ENCODE results near the gene BRAP.
A peak's percentile ranks its signal among the peaks of the same experiment; 100 is the strongest.

BRAP gene

GRCh38 chr12:111650912-111651311, 34.8 kb downstream of the BRAP start:
- in situ Hi-C loops (cut with HindIII; ENCODE audit: low pct_ligation_motif_present, low sequenced_read_pairs) = no loop called here
- DNase-seq = no peak
- TF ChIP-seq, protein P1, sequence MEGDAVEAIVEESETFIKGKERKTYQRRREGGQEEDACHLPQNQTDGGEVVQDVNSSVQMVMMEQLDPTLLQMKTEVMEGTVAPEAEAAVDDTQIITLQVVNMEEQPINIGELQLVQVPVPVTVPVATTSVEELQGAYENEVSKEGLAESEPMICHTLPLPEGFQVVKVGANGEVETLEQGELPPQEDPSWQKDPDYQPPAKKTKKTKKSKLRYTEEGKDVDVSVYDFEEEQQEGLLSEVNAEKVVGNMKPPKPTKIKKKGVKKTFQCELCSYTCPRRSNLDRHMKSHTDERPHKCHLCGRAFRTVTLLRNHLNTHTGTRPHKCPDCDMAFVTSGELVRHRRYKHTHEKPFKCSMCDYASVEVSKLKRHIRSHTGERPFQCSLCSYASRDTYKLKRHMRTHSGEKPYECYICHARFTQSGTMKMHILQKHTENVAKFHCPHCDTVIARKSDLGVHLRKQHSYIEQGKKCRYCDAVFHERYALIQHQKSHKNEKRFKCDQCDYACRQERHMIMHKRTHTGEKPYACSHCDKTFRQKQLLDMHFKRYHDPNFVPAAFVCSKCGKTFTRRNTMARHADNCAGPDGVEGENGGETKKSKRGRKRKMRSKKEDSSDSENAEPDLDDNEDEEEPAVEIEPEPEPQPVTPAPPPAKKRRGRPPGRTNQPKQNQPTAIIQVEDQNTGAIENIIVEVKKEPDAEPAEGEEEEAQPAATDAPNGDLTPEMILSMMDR (IDR thresholded peaks at IDR 0.05; ENCODE audit: low read depth, low read length, missing control alignments) = no peak
- Histone ChIP-seq H3K27me3 (replicated peaks) (no peaks in the 10 kb centered on the region), H3K27ac (no peak overlapping the region), H3K4me3 (ENCODE audit: low read depth, low read length) (no peak overlapping the region), H3K36me3 (replicated peaks) (peaks cover 60% of the 10 kb centered on the region)

DNA sequence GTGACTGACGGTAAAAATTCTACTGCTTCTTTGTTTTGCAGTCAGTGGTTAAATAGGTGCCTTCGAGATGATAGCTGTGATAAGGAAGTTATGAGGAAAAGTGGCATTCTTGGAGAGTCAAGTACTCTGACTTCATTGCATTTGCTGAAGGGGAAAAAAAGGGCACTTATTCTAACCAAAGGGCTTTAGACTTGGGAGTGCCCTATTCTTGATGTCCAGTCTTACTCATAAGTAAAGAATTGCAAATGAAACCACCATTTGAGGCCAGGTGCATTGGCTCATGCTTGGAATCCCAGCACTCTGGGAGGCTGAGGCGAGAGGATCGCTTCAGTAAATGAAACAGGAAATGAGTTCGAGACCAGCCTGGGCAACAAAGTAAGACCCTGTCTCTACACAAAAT, 40.3 kb downstream of the BRAP start:
- Histone ChIP-seq H3K4me3 (ENCODE audit: low read depth, low read length) (no peak overlapping the region), H3K27me3 (replicated peaks) (no peaks in the 10 kb centered on the region), H3K36me3 (replicated peaks) (peaks cover 55% of the 10 kb centered on the region), H3K27ac (no peak overlapping the region)
- no peak for DNase-seq
- in situ Hi-C loops (cut with HindIII; ENCODE audit: low pct_ligation_motif_present, low sequenced_read_pairs) = no loop called here
- TF ChIP-seq, protein P1 (IDR thresholded peaks at IDR 0.05; ENCODE audit: low read depth, low read length, missing control alignments) = no peak

DNA sequence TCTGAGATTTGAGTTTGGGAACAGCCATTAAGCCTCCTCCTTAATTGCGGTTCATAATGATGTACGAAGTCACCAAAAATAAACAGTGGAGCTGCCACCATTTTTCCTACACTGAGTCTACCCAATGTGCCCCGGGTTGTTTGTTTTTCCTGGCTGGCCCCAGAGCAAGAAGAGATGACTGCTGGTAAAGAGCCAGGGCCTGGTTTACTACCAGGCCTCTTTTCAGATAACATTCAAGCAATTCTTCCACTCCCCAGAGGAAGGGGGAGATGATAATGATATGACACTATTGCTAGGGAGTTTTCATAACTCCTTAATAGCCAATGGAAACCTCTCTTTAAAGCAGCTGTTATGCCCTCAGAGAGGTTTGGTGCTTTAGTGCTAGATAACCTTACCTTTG, 42.3 kb downstream of the BRAP start:
- H3K36me3 ChIP-seq (replicated peaks) = peaks cover 42% of the 10 kb centered on the region
- in situ Hi-C loops (cut with HindIII; ENCODE audit: low pct_ligation_motif_present, low sequenced_read_pairs) = no loop called here
- no peaks in the 10 kb centered on the region for H3K27me3 ChIP-seq (replicated peaks)
- DNase-seq = peak; percentile 46
- H3K4me3 ChIP-seq (ENCODE audit: low read depth, low read length) = no peak overlapping the region
- TF ChIP-seq, protein P1 (IDR thresholded peaks at IDR 0.05; ENCODE audit: low read depth, low read length, missing control alignments) = no peak
- peak overlapping the region; percentile 47 for H3K27ac ChIP-seq

DNA sequence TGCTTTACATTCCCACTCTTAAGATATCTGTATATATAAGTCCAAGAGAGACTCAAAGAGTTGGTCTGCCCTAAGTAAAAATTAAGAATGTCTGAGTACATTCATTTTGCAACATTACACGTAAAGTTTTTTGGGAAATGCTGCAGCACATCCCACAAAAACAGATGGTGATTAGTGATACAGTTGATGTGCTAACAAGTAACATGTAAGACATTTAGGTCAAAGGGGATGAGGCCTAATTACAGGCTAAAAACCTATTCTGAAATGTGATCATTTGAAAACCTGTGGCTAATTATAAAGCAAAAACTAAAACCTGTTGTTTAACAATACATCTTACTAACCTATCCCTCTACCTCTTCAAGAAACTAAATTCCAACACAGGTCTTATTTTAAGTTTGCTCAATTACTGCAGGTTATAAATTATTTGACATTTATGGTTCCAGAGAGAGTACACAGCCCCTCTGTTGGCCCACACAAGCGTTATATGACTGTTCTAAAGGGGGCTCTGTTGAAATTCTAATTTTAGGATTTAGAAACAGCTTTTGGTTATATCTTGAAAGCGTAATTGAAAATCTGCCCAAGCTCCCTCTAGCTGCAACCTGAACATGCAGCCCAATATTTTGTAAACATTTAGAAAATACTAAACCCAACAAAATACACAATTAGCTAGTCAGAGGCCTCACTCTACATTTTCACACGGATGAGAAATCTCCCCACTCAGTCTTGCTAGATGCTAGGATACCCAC, 42.9 kb downstream of the BRAP start:
- no peak for DNase-seq
- Histone ChIP-seq H3K36me3 (replicated peaks) (peaks cover 42% of the 10 kb centered on the region), H3K27ac (peak overlapping the region; percentile 47), H3K4me3 (ENCODE audit: low read depth, low read length) (no peak overlapping the region), H3K27me3 (replicated peaks) (no peaks in the 10 kb centered on the region)
- in situ Hi-C loops (cut with HindIII; ENCODE audit: low pct_ligation_motif_present, low sequenced_read_pairs) = no loop called here
- TF ChIP-seq, protein P1 (IDR thresholded peaks at IDR 0.05; ENCODE audit: low read depth, low read length, missing control alignments) = peak; percentile 25

GRCh38 chr12:111640506-111640905, 45.2 kb downstream of the BRAP start:
- in situ Hi-C loops (cut with HindIII; ENCODE audit: low pct_ligation_motif_present, low sequenced_read_pairs) = no loop called here

More at GRCh38 chr12:111640506-111640905, 45.2 kb downstream of the BRAP start:
- TF ChIP-seq, protein P1 (IDR thresholded peaks at IDR 0.05; ENCODE audit: low read depth, low read length, missing control alignments) = no peak
- Histone ChIP-seq H3K4me3 (ENCODE audit: low read depth, low read length) (no peak overlapping the region), H3K27ac (no peak overlapping the region), H3K36me3 (replicated peaks) (peaks cover 24% of the 10 kb centered on the region), H3K27me3 (replicated peaks) (no peaks in the 10 kb centered on the region)
- DNase-seq = no peak

All from brain microvascular endothelial cell (primary cell).